A673 (cell line): ENCODE data around the gene CCDC33. TPM values are rescaled to one million over a fixed set of nuclear protein-coding genes. Genes with fewer than 3 reads are reported as not detected.
A peak's percentile ranks its signal among the peaks of the same experiment; 100 is the strongest.

Experiments
- BruUV-seq: library from RNA; stranded (reverse); fragments of 400-500 nt; replicated peaks from 2 replicates; lab custom pipeline; 2021; lab: Mats Ljungman, UMichigan
- CTCF ChIA-PET: fragments of 300-600 bp; sonication (Branson Sonifier 250); formaldehyde crosslinking; loops from one replicate; lab custom pipeline; 2022; ENCODE audit warnings: antibody characterized with exemption; lab: Charles Lee
- POLR2A ChIA-PET: fragments of 300-600 bp; sonication (Branson Sonifier 250); formaldehyde crosslinking; loops from one replicate; lab custom pipeline; 2022; ENCODE audit warnings: antibody characterized with exemption; ENCODE audit not compliant: low non-redundant PET; lab: Charles Lee
- DNase-seq: peaks from one replicate; pipeline ENCODE4 v3.0.0-alpha.2; 2015; ENCODE audit warnings: low spot score
- H3K27ac ChIP-seq: fragments of 200-600 bp; sonication (generic); 2 replicates; pipeline ENCODE4 v1.5.1; 2016; ENCODE audit warnings: mixed run types, low read depth, mild to moderate bottlenecking, mixed read lengths, antibody characterized with exemption, low read length; ENCODE audit not compliant: poor library complexity, severe bottlenecking
- H3K27me3 ChIP-seq: fragments of 200-600 bp; sonication (generic); replicated peaks from 2 replicates; pipeline ENCODE4 v1.6.1; 2017; ENCODE audit warnings: mixed run types, low read depth, mild to moderate bottlenecking, mixed read lengths, antibody characterized with exemption, low read length; ENCODE audit not compliant: insufficient read depth, poor library complexity
- H3K36me3 ChIP-seq: fragments of 200-600 bp; sonication (generic); 2 replicates; pipeline ENCODE4 v1.6.1; 2016; ENCODE audit warnings: mixed run types, mild to moderate bottlenecking, mixed read lengths, antibody characterized with exemption, low read length; ENCODE audit not compliant: insufficient read depth, poor library complexity, severe bottlenecking
- H3K4me1 ChIP-seq: fragments of 200-600 bp; sonication (generic); 2 replicates; pipeline ENCODE4 v1.6.1; 2017; ENCODE audit warnings: mixed run types, mild to moderate bottlenecking, mixed read lengths, antibody characterized with exemption, low read length; ENCODE audit not compliant: insufficient read depth, poor library complexity, severe bottlenecking
- H3K4me3 ChIP-seq: fragments of 200-600 bp; sonication (generic); 2 replicates; pipeline ENCODE4 v1.5.1; 2016; ENCODE audit warnings: low read depth, mixed run types, mild to moderate bottlenecking, mixed read lengths, low read length; ENCODE audit not compliant: poor library complexity, severe bottlenecking
- H3K9me3 ChIP-seq: fragments of 200-600 bp; sonication (generic); 2 replicates; pipeline ENCODE4 v1.6.1; 2016; ENCODE audit warnings: mixed run types, low read depth, mild to moderate bottlenecking, mixed read lengths, antibody characterized with exemption, low read length; ENCODE audit not compliant: poor library complexity, severe bottlenecking
- CTCF ChIP-seq: fragments of 300-800, 200-600 bp; sonication (generic); conservative IDR thresholded peaks from 2 replicates; pipeline ENCODE4 v1.5.1; 2017; ENCODE audit warnings: low read depth, mild to moderate bottlenecking, antibody characterized with exemption, low read length, moderate library complexity, mixed read lengths
- EZH2 ChIP-seq: fragments of 200-600 bp; sonication (generic); IDR thresholded peaks from 2 replicates; pipeline ENCODE4 v1.6.1; 2017; ENCODE audit warnings: borderline replicate concordance, low read depth, mild to moderate bottlenecking, mixed read lengths, antibody characterized with exemption, low read length; ENCODE audit not compliant: poor library complexity, severe bottlenecking
- intact Hi-C: fragments of 100-400 bp; cut with micrococcal nuclease; formaldehyde crosslinking; loops from one replicate; pipeline ENCODE4 v1.10.0; 2022; ENCODE audit not compliant: unreplicated experiment
- total RNA-seq: library from RNA; stranded (reverse); gene quantifications from 2 replicates; pipeline ENCODE4 v1.2.3, GENCODE V29; 2021

Gene CCDC33
- total RNA-seq, 1 experiment from 2014 or later, result not detected

GRCh38 chr15:74305687-74306086, 69.6 kb downstream of the CCDC33 start:
- Histone ChIP-seq H3K27me3 (no peaks in the 10 kb centered on the region), H3K36me3 (no peaks in the 10 kb centered on the region), H3K27ac (no peak overlapping the region), H3K9me3 (no peaks in the 10 kb centered on the region), H3K4me3 (no peak overlapping the region), H3K4me1 (peaks cover 20% of the 10 kb centered on the region)
- ChIA-PET POLR2A (no interaction called here), CTCF (interaction anchor here (0.6 to 1.6 kb wide), 2 partner anchors 116 to 180 kb away, joined by 3 read pairs; no protein-coding TSS in a partner anchor)
- no peak for TF ChIP-seq EZH2
- DNase-seq, result no peak
- intact Hi-C loops, result no loop called here
- BruUV-seq, result no TSS peak

GRCh38 chr15:74306781-74307217, 70.7 kb downstream of the CCDC33 start:
- H3K4me1 ChIP-seq, result peaks cover 20% of the 10 kb centered on the region
- no peak overlapping the region for H3K4me3 ChIP-seq
- POLR2A ChIA-PET, result no interaction called here
- CTCF ChIA-PET, result interaction anchor here (1.0 to 2.1 kb wide), 6 partner anchors 11 to 253 kb away, joined by 3 to 16 read pairs (median 7); no protein-coding TSS in a partner anchor
- TF ChIP-seq CTCF (no peak), EZH2 (no peak)
- intact Hi-C loops, result loop anchor here (1.0 kb wide), 1 partner anchor 178 kb away; no protein-coding TSS in a partner anchor
- no peaks in the 10 kb centered on the region for H3K9me3 ChIP-seq
- DNase-seq, result no peak
- no peak overlapping the region for H3K27ac ChIP-seq
- BruUV-seq, result no TSS peak
- H3K36me3 ChIP-seq, result no peaks in the 10 kb centered on the region
- no peaks in the 10 kb centered on the region for H3K27me3 ChIP-seq

GRCh38 chr15:74307827-74308811, 72.0 kb downstream of the CCDC33 start:
- peak; percentile 85 for TF ChIP-seq CTCF
- no peak for TF ChIP-seq EZH2
- ChIA-PET CTCF (interaction anchor here (0.5 to 2.1 kb wide), 30 partner anchors 10 to 357 kb away, joined by 3 to 29 read pairs (median 5); partner anchors contain the start of gene ISLR2), POLR2A (interaction anchor here (0.5 kb wide), 1 partner anchor 335 kb away, joined by 3 read pairs; no protein-coding TSS in a partner anchor)
- peaks cover 28% of the 10 kb centered on the region for H3K4me1 ChIP-seq
- H3K9me3 ChIP-seq, result no peaks in the 10 kb centered on the region
- BruUV-seq, result no TSS peak
- intact Hi-C loops, result loop anchor here (1.0 kb wide), 1 partner anchor 180 kb away; no protein-coding TSS in a partner anchor
- H3K4me3 ChIP-seq, result no peak overlapping the region
- H3K36me3 ChIP-seq, result no peaks in the 10 kb centered on the region
- peak; percentile 86 for DNase-seq
- H3K27me3 ChIP-seq, result no peaks in the 10 kb centered on the region
- no peak overlapping the region for H3K27ac ChIP-seq
